Neural cell (in vitro differentiated cells): Measurements from ENCODE around the gene TSPAN4.

Source experiments
- EP300 ChIP-seq: fragments of 450-650 bp; conservative IDR thresholded peaks from 2 replicates; pipeline ENCODE4 v1.6.1; 2014; ENCODE audit warnings: antibody characterized with exemption, mild to moderate bottlenecking, moderate library complexity; ENCODE audit not compliant: poor library complexity, severe bottlenecking
- MXI1 ChIP-seq: fragments of 450-650 bp; conservative IDR thresholded peaks from 2 replicates; pipeline ENCODE4 v1.6.1; 2014; ENCODE audit warnings: antibody characterized with exemption, mild to moderate bottlenecking; ENCODE audit not compliant: poor library complexity, severe bottlenecking
- POLR2AphosphoS5 ChIP-seq: IDR thresholded peaks from 2 replicates; pipeline ENCODE4 v1.6.1; 2012
- SMC3 ChIP-seq: fragments of 450-650 bp; conservative IDR thresholded peaks from 2 replicates; pipeline ENCODE4 v1.6.1; 2014; ENCODE audit warnings: antibody characterized with exemption, mild to moderate bottlenecking, moderate library complexity; ENCODE audit not compliant: poor library complexity
- TF ChIP-seq, protein P1 (sequence below): fragments of 450-650 bp; IDR thresholded peaks from 2 replicates; pipeline ENCODE4 v1.5.1; 2014; ENCODE audit warnings: antibody characterized with exemption, mild to moderate bottlenecking, moderate library complexity; ENCODE audit not compliant: poor library complexity, severe bottlenecking

GRCh38 chr11:886568-886967, 43.9 kb downstream of the TSPAN4 start:
- TF ChIP-seq, protein P1, sequence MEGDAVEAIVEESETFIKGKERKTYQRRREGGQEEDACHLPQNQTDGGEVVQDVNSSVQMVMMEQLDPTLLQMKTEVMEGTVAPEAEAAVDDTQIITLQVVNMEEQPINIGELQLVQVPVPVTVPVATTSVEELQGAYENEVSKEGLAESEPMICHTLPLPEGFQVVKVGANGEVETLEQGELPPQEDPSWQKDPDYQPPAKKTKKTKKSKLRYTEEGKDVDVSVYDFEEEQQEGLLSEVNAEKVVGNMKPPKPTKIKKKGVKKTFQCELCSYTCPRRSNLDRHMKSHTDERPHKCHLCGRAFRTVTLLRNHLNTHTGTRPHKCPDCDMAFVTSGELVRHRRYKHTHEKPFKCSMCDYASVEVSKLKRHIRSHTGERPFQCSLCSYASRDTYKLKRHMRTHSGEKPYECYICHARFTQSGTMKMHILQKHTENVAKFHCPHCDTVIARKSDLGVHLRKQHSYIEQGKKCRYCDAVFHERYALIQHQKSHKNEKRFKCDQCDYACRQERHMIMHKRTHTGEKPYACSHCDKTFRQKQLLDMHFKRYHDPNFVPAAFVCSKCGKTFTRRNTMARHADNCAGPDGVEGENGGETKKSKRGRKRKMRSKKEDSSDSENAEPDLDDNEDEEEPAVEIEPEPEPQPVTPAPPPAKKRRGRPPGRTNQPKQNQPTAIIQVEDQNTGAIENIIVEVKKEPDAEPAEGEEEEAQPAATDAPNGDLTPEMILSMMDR: no peak
- TF ChIP-seq EP300 (no peak), MXI1 (no peak), POLR2AphosphoS5 (no peak), SMC3 (no peak)
